WTC11 (cell line): Measurements from ENCODE around the gene SPEM2.

Experiments
- CREM ChIP-seq: sonication (generic); formaldehyde crosslinking; IDR thresholded peaks from 2 replicates; pipeline ENCODE4 v1.8.1; 2022; ENCODE audit warnings: mild to moderate bottlenecking, missing genetic modification reagents, moderate library complexity
- ESRRA ChIP-seq: sonication (generic); formaldehyde crosslinking; IDR thresholded peaks from 2 replicates; pipeline ENCODE4 v1.8.1; 2022; ENCODE audit warnings: mild to moderate bottlenecking, missing genetic modification reagents, borderline replicate concordance
- PRRX2 ChIP-seq: fragments of 250-450 bp; sonication (Bioruptor Pico); IDR thresholded peaks from 2 replicates; pipeline ENCODE4 v1.8.0; 2021; ENCODE audit warnings: mild to moderate bottlenecking
- SMAD4 ChIP-seq: sonication (generic); formaldehyde crosslinking; IDR thresholded peaks from 2 replicates; pipeline ENCODE4 v1.8.0; 2022; ENCODE audit warnings: mild to moderate bottlenecking, missing genetic modification reagents
- TEAD4 ChIP-seq: sonication (generic); formaldehyde crosslinking; IDR thresholded peaks from 2 replicates; pipeline ENCODE4 v1.8.0; 2022; ENCODE audit warnings: mild to moderate bottlenecking, missing genetic modification reagents
- TF ChIP-seq, protein P1 (sequence below): sonication (generic); formaldehyde crosslinking; IDR thresholded peaks from 2 replicates; pipeline ENCODE4 v1.8.0; 2022; ENCODE audit warnings: mild to moderate bottlenecking, missing genetic modification reagents
- TF ChIP-seq, protein P2 (sequence below): fragments of 200-600 bp; IDR thresholded peaks from 2 replicates; pipeline ENCODE4 v1.8.0; 2022; ENCODE audit warnings: antibody characterized with exemption
- TF ChIP-seq, protein P3 (sequence below): sonication (generic); formaldehyde crosslinking; IDR thresholded peaks from 2 replicates; pipeline ENCODE4 v1.8.1; 2022; ENCODE audit warnings: mild to moderate bottlenecking, missing genetic modification reagents, moderate library complexity, borderline replicate concordance
- TF ChIP-seq, protein P4 (sequence below): fragments of 250-450 bp; sonication (Bioruptor Pico); conservative IDR thresholded peaks from 2 replicates; pipeline ENCODE4 v1.9.0; 2021; ENCODE audit warnings: mild to moderate bottlenecking
- TF ChIP-seq, protein P5 (sequence below): sonication (generic); formaldehyde crosslinking; IDR thresholded peaks from 2 replicates; pipeline ENCODE4 v1.8.0; 2023; ENCODE audit warnings: missing genetic modification reagents, mild to moderate bottlenecking, borderline replicate concordance

DNA sequence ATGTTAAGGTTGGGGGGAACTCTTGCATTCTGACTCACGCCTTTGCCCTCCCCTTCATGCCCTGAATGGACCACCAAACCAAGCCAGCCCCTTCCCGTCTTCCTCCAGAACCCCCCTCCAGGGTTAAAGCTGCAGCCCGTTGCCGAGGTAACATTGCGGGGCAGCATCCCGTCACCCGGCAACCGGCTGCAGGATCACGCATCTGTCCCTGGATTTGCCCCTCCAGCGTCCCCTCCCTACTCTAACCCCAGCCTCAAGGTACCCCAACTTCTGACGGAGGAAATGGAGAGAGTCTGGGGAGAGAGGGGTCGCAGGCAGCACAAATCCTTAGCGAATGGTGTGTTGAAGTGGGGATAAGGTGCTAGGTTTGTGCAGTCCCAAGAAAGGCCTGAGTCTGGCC is 18.3 kb upstream of the SPEM2 start:
- TF ChIP-seq, protein P1, sequence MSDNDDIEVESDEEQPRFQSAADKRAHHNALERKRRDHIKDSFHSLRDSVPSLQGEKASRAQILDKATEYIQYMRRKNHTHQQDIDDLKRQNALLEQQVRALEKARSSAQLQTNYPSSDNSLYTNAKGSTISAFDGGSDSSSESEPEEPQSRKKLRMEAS (CRISPR knock-in tag): no peak
- TF ChIP-seq TEAD4 (CRISPR knock-in tag): no peak
- TF ChIP-seq, protein P2, sequence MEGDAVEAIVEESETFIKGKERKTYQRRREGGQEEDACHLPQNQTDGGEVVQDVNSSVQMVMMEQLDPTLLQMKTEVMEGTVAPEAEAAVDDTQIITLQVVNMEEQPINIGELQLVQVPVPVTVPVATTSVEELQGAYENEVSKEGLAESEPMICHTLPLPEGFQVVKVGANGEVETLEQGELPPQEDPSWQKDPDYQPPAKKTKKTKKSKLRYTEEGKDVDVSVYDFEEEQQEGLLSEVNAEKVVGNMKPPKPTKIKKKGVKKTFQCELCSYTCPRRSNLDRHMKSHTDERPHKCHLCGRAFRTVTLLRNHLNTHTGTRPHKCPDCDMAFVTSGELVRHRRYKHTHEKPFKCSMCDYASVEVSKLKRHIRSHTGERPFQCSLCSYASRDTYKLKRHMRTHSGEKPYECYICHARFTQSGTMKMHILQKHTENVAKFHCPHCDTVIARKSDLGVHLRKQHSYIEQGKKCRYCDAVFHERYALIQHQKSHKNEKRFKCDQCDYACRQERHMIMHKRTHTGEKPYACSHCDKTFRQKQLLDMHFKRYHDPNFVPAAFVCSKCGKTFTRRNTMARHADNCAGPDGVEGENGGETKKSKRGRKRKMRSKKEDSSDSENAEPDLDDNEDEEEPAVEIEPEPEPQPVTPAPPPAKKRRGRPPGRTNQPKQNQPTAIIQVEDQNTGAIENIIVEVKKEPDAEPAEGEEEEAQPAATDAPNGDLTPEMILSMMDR: no peak
- TF ChIP-seq, protein P3, sequence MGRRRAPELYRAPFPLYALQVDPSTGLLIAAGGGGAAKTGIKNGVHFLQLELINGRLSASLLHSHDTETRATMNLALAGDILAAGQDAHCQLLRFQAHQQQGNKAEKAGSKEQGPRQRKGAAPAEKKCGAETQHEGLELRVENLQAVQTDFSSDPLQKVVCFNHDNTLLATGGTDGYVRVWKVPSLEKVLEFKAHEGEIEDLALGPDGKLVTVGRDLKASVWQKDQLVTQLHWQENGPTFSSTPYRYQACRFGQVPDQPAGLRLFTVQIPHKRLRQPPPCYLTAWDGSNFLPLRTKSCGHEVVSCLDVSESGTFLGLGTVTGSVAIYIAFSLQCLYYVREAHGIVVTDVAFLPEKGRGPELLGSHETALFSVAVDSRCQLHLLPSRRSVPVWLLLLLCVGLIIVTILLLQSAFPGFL (CRISPR knock-in tag): no peak
- no peak for TF ChIP-seq ESRRA (CRISPR knock-in tag)
- no peak for TF ChIP-seq SMAD4 (CRISPR knock-in tag)
- TF ChIP-seq, protein P4, sequence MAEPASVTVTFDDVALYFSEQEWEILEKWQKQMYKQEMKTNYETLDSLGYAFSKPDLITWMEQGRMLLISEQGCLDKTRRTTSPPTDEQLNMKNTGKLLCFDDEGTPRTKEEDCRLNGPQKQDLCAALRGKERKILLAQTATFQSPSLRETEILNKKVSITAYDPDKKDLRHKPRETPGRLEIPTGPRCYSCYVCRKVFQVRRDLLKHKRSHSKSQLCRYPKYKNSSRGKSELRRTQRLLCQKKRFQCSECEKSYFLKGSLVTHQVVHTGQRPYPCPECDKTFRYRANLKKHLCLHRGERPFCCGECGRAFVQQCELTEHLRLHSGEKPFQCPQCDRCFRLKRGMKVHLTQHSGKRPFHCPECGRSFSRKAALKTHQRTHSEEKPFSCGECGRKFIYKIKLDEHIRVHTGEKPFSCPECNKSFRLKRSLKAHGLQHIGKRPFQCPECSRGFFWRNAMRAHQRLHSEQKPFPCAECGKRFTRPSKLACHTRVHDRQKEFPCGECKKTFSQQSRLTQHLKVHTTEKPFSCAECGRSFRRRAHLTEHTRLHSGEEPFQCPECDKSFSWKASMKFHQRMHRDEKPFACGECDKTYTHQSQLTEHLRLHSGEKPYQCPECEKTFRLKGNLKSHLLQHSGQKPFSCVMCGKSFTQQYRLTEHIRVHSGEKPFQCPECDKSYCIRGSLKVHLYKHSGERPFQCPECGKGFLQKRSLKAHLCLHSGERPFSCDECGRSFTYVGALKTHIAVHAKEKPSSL (CRISPR knock-in tag): no peak
- TF ChIP-seq, protein P5, sequence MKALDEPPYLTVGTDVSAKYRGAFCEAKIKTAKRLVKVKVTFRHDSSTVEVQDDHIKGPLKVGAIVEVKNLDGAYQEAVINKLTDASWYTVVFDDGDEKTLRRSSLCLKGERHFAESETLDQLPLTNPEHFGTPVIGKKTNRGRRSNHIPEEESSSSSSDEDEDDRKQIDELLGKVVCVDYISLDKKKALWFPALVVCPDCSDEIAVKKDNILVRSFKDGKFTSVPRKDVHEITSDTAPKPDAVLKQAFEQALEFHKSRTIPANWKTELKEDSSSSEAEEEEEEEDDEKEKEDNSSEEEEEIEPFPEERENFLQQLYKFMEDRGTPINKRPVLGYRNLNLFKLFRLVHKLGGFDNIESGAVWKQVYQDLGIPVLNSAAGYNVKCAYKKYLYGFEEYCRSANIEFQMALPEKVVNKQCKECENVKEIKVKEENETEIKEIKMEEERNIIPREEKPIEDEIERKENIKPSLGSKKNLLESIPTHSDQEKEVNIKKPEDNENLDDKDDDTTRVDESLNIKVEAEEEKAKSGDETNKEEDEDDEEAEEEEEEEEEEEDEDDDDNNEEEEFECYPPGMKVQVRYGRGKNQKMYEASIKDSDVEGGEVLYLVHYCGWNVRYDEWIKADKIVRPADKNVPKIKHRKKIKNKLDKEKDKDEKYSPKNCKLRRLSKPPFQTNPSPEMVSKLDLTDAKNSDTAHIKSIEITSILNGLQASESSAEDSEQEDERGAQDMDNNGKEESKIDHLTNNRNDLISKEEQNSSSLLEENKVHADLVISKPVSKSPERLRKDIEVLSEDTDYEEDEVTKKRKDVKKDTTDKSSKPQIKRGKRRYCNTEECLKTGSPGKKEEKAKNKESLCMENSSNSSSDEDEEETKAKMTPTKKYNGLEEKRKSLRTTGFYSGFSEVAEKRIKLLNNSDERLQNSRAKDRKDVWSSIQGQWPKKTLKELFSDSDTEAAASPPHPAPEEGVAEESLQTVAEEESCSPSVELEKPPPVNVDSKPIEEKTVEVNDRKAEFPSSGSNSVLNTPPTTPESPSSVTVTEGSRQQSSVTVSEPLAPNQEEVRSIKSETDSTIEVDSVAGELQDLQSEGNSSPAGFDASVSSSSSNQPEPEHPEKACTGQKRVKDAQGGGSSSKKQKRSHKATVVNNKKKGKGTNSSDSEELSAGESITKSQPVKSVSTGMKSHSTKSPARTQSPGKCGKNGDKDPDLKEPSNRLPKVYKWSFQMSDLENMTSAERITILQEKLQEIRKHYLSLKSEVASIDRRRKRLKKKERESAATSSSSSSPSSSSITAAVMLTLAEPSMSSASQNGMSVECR (CRISPR knock-in tag): no peak
- no peak for TF ChIP-seq PRRX2 (CRISPR knock-in tag)
- no peak for TF ChIP-seq CREM
